NCI-H2196 treated with DMSO at 0.1 percent for 48 hours (cell line): Measurements from ENCODE around the gene NTSR2.
A peak's percentile ranks its signal among the peaks of the same experiment; 100 is the strongest.

Experiments
- DNase-seq: peaks from one replicate; lab custom pipeline; 2025; ENCODE audit not compliant: unreplicated experiment; lab: John Stamatoyannopoulos, UW

NTSR2 gene

DNA sequence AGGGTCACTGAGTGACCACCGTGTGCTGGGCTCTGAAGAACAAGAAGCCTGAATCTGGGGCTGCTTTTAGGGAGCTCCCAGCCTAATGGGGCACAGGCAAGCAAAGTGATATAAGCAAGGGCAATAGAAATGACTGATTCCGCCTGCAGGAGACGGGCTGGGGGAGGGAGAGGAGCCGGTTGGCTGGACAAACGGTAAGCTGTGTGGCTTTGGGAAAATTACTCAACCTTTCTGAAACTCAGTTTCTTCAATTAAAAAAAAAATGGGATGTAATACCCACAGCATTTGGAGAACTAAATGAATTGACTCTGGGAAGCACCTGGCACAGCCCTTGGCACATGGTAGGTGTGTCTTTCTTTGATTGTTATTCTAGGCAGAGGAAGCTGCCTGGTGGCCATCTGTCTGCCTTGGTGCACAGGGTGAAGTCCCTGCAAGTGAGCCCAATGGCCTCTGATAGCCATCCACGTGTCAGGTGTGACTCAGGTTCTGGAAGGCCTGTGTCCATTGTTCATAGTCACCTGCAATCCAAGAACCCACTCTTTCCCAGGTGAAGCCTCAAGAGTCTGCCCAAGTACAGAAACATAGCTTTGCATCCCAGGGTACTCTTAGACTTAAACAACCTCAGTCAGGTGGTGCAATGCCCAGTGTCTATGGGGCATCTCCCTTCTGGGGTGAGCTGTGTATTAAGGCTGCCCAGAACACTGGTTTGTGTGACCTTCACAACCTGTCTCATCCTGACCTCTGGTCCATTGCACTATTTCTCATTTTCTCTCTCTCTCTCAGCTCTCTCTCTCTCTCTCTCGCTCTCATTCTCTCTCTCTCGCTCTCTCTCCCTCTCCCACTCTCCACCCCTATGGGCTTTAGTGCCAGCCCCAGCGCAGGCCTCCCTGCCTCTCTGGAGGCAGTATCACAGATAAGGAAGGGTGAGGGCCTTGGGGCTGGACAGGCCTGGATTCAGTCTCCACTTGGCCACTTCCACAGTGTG lies 30.0 kb upstream of the NTSR2 start:
- DNase-seq: no peak

DNA sequence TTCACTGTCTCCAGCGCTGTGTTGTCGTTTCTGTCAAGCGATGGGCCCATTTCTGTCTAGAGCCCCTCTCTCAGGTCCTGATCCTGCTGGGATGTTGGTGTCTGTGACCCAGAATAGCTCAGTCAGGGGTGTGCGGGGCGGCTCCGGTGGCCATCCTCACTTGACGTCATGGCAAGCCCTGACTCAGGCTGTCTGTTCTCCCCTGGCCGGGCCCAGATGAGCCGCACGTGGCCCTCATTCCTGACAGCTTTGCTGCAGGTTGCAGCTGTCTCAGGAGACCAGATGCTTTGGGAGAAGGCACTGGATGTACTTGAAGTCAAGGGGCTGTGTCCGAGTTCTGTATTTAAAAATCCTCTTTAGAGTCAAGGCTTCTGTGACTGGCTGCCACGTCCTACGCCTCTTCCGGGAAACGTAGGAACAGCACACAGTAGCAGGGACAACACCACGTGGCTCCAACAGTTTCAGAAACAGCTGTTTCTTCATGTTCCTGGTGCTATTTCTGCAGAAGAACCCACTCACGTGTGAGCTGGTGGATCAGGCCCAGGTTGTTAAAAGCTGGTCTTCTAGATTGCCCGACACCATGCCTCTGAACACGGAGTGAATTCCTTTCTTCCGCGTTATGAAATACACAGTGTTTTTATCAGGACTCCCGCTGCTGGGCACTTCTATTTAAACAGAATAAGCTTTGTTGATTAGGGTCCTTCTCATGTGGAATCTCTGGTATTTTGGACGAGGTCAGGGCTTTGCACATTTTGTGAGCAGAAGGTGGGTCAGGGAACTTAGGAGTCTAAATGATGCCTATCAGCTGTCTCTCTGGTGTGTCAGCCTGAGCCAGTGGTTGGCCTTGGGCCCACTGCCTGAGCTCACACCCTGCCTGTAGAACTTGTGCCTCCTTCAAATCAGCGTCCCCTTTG lies 28.3 kb upstream of the NTSR2 start:
- no peak for DNase-seq

DNA sequence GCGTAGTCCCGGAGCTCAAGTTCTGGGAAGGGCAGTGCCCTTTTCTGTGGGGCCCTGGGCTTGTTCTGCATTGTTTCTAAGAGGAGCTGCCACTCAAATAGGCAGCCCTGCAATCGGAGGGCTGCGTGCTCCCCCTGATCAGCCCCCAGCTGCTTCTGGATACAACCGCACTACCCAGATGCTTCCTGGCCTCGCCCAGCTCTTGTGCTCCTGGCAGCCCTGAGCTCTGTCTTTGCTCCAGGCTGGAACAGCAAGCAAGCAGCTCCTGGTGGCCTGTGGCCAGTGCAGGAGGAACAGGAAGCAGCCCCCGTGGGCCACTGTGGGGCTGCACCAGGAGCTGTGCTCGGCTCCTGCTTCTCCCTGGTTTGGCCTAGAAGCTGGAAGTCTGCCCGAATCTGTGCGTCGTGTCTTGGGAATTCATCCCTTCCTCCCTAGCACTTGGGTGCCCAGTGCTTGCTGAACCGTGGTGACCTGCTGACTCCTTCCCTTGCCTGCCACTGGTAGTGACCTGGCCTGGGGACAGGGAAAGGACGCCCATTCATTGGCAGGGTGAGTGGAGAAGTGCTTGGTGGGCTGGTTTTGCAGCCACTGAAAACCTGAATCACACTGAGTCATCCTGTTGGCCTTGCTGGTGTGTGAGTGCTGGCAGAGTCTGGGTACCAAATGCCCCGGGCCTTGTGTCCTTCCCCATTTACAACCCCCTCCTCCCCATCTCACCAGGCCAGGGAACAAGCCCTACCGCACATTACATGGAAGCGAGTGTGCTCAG lies 27.3 kb upstream of the NTSR2 start:
- no peak for DNase-seq

DNA sequence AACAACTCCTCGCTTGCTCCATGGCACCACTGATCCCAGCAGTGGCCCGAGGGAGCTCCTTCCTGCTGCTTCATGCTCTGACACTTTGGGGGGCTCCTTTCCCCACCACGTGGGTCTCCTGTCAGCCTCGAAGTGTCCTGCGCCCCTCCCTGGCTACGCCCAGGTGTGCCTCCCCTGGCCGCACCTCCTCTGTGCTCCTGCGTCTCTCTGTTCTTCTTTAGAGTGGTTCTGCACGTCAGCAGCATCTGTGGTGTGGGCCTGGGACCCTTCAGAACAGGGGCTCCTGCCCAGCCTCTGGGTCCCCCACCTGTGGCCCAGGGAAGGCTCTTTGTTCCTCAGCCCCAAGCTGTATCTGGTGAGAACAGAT lies 26.7 kb upstream of the NTSR2 start:
- DNase-seq: no peak

DNA sequence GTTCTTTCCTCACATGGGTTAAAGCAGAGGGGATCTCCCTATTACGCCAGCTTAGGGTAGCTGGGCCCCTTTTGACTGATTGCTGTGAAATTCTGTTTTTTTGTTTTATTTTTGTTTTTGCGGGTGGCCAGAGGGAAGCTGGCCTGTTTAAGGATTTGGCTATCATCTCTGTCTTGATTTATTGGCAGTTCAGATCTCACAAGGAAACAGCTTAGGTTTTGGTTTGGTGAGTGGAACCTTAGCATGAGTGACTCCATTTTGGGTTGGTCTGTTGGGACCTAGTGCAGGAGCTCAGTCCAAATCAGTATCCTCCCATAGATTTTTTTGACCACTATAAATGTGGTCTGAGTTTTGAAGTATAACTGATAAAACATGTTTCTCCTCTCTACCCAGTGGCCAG lies 25.6 kb upstream of the NTSR2 start:
- DNase-seq: no peak

DNA sequence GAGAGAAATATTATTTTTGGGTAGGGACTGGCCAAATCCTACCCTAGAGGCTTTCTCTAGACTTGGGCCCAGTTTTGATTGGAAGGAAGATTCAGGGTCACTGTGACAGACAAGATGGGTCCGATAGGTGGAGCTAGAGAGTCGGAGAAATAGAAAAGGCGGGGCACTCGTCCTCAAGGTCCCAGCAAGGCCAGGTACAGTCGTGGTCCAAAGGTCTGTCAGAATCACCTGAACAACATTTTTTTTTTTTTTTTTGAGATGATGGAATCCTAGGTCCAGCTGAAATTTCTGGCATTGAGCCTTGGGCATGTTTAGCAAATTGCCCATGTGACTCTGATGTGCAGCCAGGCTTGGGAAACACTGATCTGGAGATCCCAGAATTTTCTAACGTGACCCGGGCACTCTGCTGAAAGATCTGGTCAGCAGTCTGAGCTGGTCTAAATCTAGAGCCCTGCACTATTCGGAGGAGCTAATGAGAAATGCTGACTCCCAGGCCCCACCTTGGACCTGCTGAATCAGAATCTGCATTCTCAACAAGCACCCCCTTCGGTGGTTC lies 23.0 kb upstream of the NTSR2 start:
- DNase-seq: peak; percentile 73

DNA sequence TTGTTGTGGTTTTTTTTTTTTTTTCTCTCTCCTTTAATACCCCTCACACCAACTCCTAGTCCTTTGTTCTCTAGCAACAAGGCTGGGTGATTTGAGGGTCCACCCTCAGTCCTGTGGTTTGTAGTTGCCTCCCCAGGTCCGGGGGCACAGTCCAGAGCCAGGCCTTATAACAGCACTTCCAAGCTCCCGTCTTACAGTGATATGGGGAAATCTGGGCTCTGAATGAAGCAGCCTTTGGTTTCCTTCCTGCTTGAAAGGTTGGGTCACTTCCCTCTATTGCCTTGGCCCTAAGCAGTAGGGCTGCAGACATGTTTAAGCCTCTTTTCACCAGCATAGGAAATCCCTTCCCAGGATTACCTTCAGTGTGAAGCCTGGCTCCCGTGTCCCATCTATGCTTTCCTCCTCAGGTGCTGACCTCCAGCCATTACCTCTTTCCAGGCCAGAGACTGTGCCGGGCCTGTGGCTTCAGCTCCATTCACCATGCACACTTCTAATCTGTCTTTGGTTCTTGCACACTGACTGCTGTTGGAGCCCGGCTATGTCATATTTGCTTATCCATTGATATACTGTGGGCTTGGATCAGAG lies 21.2 kb upstream of the NTSR2 start:
- no peak for DNase-seq

DNA sequence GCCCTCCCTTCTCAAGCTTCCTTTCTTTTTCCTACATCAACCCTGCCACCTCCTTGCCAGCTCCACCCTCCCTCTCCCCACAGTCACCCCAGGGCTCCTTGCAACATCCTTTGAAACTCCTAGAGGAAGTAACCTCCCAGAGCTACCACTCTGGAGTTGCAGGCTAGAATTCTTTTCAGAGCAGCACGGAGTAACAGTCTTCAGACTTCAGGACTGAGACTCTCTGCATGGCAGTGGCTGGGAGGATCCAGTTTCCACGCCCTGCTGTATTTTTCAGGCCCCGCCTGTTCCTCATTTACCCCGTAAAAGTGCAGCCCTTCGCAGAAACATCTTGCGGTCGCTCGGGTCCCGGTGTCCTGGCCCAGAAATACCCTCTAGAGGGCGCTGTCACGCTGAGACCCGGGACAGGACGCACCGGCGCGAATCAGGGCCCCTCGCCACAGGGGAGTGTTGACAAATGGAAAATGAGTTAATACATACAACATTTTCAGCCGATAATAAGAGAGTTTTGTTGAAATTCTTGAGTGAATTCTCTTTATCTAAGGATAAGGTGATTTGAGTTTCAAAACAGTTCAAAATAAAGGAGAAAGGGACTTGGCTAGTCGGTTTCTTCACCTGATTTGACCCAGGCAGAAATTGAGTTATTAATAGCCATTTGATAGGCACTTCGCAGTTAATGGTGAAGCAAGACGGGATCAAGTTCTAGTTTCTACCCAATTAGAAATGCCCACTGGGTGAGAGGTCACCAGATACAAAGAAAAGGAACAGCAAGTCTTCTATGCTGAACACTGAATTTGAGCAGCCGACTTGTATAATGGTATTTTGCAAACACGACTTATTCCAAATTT lies 18.5 kb upstream of the NTSR2 start:
- no peak for DNase-seq

DNA sequence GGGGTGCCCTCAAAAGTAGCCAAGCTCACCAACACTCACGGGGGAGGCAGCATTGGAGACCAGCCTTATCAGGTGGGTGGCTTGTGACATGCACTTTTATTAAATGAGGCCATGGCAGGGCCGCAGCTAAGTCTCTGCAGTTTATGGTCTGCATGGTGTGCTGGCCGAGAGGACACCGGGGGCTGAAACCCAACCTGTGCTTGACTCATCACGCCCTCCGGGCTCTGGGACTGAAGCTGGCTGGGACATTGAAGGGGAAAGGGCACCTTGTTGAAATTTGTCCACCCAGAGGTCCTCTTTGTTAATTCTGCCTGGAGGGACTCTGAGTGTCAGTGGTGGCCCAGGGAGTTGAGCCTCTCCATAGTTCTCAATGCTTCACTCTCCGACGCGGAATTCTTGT lies 17.7 kb upstream of the NTSR2 start:
- no peak for DNase-seq

DNA sequence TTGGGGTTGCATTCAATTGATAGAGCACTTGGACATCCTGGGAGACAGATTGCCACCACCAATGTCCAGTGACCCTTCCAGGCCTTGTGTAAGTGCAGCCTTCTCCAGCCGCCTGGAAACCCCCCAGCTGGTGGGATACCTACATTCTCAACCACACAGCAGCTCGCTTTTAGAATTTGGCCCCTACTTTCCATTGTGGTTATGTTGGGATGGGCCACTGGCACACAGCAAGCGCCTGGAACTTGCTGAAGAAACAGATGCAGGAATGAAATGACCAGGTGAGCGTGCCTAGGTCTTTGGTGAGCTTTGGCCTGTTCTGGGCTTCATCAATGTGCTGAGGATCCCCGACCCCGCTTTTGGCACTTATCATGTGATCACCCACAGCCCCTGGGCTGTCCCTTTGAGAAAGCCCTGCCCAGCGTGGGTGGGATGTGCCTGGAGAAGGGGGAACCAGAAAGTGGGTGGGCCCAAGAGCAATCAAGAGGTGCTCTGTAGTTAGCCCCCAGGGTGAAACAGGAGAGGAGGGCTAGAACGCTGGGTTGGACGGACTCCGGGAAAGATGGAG lies 16.0 kb upstream of the NTSR2 start:
- no peak for DNase-seq

DNA sequence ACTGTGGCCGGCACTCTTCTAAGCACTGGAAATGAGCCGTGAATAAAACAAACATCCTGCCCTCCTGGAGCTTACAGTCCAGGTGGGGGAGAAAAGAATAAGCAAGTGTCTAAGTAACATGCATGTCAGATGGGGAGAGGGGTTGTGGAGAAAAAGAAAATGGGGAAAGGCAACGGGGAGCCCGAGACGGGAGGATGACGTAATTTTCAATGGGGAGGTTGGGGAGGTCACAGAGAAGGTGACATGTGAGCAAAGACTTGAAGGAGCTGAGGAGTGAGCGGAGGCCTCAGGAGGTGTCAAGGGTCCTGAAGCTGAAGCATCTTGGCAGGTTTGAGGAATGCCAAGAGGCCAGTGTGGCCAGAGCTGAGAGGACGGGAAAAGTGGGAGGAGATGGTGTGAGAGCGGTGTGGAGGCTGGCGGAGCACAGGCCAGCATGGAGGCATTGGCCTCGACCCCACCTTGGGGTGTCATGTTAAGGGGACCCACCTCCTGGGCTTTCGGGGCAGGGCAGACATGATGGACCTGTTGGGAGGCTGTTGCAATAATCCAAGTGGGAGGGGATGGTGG lies 15.0 kb upstream of the NTSR2 start:
- no peak for DNase-seq

DNA sequence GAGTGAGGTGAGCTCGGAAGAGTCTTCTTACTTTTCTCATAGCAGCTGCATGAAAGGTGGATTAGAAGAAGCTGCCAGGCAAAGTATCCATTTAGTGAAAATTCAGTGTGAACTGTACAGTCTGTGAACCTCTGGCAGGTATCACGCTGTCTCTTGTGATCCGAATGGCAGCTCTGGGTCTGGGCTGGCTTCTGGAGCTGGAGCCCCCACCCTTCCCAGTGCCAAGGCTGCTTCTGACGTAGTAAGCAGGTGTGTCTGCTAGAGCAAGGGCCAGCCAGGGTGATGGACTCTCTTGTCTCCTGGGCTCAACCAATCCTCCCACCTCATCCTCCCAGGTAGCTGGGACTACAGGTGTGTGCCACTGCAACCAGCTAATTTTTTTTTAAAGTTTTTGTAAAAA lies 14.0 kb upstream of the NTSR2 start:
- DNase-seq: no peak

DNA sequence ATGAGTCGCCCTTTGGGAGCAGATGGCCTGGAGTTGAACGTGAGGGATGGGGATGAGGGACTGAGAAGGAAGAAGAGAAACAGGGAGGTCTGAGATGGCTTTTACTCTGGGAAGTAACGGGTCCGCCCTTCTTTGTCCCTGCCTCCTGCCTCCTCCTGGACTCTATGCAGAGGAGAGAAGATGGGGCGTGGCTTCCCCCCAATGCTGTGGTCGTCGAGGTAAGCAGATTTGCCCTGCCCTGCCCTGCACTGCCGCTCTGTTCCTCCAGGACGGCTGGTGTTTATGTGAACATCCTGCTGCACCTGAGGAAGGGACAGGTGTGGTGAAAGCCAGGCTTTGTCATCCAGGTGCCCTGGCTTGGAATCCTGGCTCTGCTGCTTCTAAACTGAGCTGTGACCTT lies 13.5 kb upstream of the NTSR2 start:
- no peak for DNase-seq

DNA sequence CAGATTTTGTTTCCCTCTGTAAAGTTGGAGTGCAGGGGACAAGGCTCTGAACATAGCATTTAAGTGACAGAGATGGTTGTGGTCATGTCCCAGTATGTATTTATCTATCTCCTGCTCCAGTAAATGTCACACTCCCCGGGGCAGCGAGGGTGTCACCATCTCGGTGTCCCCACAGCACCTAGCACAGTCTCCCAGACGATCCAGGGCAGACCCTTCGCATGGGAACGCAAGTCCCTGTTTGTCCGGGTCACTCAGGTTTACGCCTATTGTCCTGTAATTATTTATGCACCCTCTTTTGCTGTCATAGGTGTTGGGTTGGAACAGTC lies 12.6 kb upstream of the NTSR2 start:
- no peak for DNase-seq

DNA sequence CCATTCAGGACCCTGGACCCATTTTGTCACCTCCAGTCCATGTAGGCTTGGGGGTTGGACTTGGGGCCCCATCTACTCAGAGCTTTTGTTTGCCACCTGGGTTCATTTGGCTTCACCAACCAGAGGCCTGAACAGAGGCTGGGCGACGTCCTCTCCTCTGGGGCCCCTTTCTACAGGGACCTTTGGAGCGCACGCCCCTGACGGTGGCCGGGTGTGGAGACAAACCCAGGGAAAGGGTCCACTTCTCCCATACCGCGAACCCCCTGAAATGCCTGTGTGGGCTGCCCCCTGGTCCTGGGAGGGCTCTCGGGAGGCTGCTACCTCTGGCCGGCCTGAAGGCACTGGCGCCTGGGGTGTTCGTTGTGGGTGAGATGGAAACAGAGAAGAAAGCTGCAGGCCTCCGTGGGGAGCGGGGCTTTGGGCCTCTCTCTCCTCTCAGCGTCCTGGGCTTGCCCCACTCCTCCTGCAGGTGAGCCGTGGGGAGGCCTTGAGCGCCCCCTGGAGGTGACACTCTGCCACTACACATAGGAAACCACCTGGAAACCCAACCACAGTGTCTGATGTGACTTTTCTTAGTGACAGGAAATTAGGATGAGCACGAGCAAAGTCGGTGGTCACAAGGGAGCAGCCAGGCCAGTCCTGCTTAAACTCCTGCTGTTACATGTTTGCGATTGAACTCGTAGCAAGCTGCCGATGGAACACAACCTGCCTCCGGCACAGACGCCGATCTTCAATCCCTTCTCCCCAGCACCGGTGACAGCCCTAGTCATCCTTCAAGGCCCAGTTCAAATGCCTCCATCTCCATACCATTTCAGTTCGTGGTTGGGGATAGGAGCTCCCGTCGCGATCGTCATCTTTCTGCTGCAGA lies 12.0 kb upstream of the NTSR2 start:
- peak; percentile 46 for DNase-seq

DNA sequence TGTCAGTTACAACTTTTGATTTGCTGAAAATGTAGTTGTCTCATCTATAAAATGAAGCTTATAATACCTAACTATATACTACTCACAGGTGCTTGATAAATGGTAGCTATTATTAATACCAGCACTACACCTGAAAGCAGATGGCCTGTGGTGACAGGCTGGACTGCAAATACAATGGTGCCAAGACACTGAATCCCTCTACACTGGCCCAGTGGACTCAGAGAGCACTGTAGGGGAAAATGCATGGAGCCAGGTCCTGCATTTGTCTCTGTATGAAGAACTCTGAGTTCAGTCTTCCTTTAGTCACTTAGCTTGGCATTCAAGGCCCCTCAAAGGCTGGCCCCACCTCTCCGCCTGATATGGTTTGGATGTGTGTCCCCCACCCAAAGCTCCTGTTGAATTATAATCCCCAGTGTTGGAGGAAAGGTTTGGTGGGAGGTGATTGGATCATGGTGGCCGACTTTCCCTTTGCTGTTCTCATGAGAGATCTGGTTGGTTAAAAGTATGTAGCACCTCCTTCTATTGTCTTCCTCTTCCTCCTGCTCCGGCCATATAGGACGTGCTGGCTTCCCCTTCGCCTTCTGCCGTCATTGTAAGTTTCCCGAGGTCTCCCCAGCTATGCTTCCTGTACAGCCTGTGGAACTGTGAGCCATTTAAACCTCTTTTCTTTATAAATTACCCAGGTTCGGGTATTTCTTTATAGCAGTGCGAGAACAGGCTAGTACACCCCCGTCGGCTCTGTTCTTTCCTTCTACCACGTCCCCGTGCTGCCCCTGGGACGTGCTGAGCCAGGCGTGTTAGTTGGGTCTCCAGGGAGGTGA lies 11.1 kb upstream of the NTSR2 start:
- DNase-seq: no peak

DNA sequence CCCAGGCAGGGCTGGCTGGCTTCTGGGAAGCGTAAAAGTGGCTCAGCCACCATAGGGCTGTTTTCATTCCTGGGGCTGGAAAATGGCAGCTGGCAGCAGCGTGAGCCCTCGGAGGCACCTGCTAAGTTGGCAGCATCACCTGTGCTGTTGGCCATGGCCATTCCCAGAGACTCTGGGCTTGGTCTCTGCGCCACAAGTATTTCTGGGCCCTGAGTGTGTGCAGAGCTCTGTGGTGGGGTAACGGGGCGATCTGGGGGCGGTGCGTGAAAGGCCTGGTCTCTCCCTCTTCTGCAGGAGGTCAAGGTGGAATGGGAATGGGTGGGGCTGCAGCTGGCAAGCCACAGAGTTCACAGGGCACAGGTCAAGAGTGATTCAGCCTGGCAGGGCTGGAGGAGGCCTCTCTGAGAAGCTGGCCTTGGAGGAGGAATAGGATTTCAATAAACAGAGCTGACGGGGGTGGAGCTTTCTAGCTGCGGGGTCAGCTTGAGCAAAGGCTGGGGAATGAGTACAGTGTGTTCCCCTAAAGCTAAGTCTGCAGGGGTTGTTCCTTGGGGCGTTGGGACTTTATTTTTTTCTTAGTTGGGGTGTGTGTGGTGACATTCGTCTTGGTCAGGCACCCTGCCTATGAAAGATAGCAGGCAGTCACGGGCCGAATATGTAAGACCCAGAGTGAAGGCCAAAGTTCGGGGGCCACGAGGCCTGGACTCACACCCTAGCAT lies 10.3 kb upstream of the NTSR2 start:
- DNase-seq: peak; percentile 65
